ENCODE results near the gene IFT52. TPM values are rescaled to one million over a fixed set of nuclear protein-coding genes. Genes with fewer than 3 reads are reported as not detected.

IFT52 gene
- polyA plus RNA-seq, 3 donors = 17.6 to 28.1 (median 24.1) TPM

DNA sequence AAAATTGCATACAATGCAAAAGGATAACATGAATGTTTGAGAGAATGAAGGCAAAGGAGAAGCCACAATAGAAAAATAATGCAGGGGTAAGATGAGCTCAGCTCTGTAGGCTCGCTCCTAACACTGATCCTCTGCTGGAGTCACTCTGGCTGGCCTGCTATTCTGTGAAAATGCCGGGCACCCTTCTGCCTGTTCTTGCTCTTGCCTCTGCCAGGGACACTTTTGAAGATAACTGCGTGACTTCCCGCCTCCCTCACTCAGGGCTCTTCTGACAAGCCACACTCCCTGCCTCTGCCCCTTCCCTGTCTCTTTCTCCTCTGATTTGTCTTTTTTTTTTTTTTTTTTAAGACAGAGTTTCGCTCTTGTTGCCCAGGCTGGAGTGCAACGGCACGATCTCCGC, 40.9 kb downstream of the IFT52 start:
- Mint-ChIP-seq H3K27ac (peak overlapping the region in 1 of 7 donors; percentile 47), H3K27me3 (ENCODE audit: low read depth in 3 of 3) (no peaks in the 10 kb centered on the region), H3K4me3 (no peak overlapping the region), H3K9me3 (no peaks in the 10 kb centered on the region), H3K4me1 (no peaks in the 10 kb centered on the region), H3K36me3 (peaks cover 34 to 53% of the 10 kb centered on the region in 2 donors)
- H4K20me1 ChIP-seq (ENCODE audit: insufficient read depth, low read length) = no peaks in the 10 kb centered on the region
- intact Hi-C loops (cut with micrococcal nuclease) = no loop called here
- no peaks in the 10 kb centered on the region for H3K9me3 ChIP-seq (replicated peaks in 1 of 2; ENCODE audit: control insufficient read depth in 1 of 2, insufficient read depth in 1 of 2, low read length in 2 of 2)
- no peak overlapping the region for H3K27ac ChIP-seq (ENCODE audit: low read depth in 1 of 2, low read length in 2 of 2)
- H3K36me3 ChIP-seq (replicated peaks in 1 of 2; ENCODE audit: control insufficient read depth in 1 of 2, insufficient read depth in 2 of 2, low read length in 2 of 2) = peaks cover 15 to 43% of the 10 kb centered on the region in 2 donors
- H2AFZ ChIP-seq (ENCODE audit: insufficient read depth, low read depth, low read length, poor library complexity, severe bottlenecking) = no peak overlapping the region
- H3K9ac ChIP-seq (ENCODE audit: insufficient read depth, low read length, poor library complexity, severe bottlenecking) = no peak overlapping the region
- no peak overlapping the region for H3K4me2 ChIP-seq (replicated peaks; ENCODE audit: extremely low read depth, low read length, poor library complexity, severe bottlenecking)
- H3K4me1 ChIP-seq (ENCODE audit: control insufficient read depth in 1 of 2, insufficient read depth in 2 of 2, low read length in 2 of 2) = no peaks in the 10 kb centered on the region
- no peak overlapping the region for H3K4me3 ChIP-seq (replicated peaks in 1 of 3; ENCODE audit: low read depth in 2 of 3, low read length in 3 of 3)
- 98% methylated on average over 7 of the region's 8 CpGs for WGBS (ENCODE audit: insufficient coverage)
- no peaks in the 10 kb centered on the region for H3K27me3 ChIP-seq (ENCODE audit: control insufficient read depth in 2 of 2, insufficient read depth in 2 of 2, low read length in 2 of 2)
- TF ChIP-seq, protein P1, sequence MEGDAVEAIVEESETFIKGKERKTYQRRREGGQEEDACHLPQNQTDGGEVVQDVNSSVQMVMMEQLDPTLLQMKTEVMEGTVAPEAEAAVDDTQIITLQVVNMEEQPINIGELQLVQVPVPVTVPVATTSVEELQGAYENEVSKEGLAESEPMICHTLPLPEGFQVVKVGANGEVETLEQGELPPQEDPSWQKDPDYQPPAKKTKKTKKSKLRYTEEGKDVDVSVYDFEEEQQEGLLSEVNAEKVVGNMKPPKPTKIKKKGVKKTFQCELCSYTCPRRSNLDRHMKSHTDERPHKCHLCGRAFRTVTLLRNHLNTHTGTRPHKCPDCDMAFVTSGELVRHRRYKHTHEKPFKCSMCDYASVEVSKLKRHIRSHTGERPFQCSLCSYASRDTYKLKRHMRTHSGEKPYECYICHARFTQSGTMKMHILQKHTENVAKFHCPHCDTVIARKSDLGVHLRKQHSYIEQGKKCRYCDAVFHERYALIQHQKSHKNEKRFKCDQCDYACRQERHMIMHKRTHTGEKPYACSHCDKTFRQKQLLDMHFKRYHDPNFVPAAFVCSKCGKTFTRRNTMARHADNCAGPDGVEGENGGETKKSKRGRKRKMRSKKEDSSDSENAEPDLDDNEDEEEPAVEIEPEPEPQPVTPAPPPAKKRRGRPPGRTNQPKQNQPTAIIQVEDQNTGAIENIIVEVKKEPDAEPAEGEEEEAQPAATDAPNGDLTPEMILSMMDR (IDR thresholded peaks at IDR 0.05) = no peak
- no peaks in the 10 kb centered on the region for H3K79me2 ChIP-seq (ENCODE audit: insufficient read depth, low read length)
- DNase-seq = no peak

DNA sequence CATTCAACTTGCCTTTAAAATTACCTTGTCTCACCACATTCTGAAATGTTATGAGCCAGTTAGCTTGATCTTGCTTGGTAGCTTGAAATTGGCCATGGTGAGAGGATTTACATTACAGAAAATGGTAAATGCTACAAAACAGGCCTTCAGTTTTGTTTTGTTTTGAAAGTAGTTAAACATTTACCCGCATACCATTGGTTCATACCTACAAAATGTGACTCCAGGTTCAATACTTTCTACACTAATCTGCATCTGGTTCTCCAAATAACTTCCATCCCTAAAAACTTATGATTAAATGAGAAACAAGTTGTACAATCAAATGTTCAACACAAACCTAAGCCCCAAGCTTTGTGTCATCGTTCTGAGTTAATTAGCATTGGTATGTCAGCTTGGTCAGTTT, 45.7 kb downstream of the IFT52 start:
- no CpG with 5 or more reads among the region's 2 CpGs for WGBS (ENCODE audit: insufficient coverage)
- DNase-seq = no peak
- Mint-ChIP-seq H3K27me3 (ENCODE audit: low read depth in 3 of 3) (no peaks in the 10 kb centered on the region), H3K36me3 (peaks cover 40 to 63% of the 10 kb centered on the region in 2 donors), H3K4me3 (no peak overlapping the region), H3K9me3 (no peaks in the 10 kb centered on the region), H3K27ac (no peak overlapping the region), H3K4me1 (no peaks in the 10 kb centered on the region)
- no peaks in the 10 kb centered on the region for H4K20me1 ChIP-seq (ENCODE audit: insufficient read depth, low read length)
- H3K9ac ChIP-seq (ENCODE audit: insufficient read depth, low read length, poor library complexity, severe bottlenecking) = no peak overlapping the region
- no peak overlapping the region for H3K4me3 ChIP-seq (replicated peaks in 1 of 3; ENCODE audit: low read depth in 2 of 3, low read length in 3 of 3)
- peaks cover 28 to 44% of the 10 kb centered on the region in 2 donors for H3K36me3 ChIP-seq (replicated peaks in 1 of 2; ENCODE audit: control insufficient read depth in 1 of 2, insufficient read depth in 2 of 2, low read length in 2 of 2)
- no peaks in the 10 kb centered on the region for H3K79me2 ChIP-seq (ENCODE audit: insufficient read depth, low read length)
- H3K4me2 ChIP-seq (replicated peaks; ENCODE audit: extremely low read depth, low read length, poor library complexity, severe bottlenecking) = no peak overlapping the region
- H3K9me3 ChIP-seq (replicated peaks in 1 of 2; ENCODE audit: control insufficient read depth in 1 of 2, insufficient read depth in 1 of 2, low read length in 2 of 2) = no peaks in the 10 kb centered on the region
- intact Hi-C loops (cut with micrococcal nuclease) = no loop called here
- TF ChIP-seq, protein P1 (IDR thresholded peaks at IDR 0.05) = no peak
- H2AFZ ChIP-seq (ENCODE audit: insufficient read depth, low read depth, low read length, poor library complexity, severe bottlenecking) = no peak overlapping the region
- no peaks in the 10 kb centered on the region for H3K4me1 ChIP-seq (ENCODE audit: control insufficient read depth in 1 of 2, insufficient read depth in 2 of 2, low read length in 2 of 2)
- H3K27me3 ChIP-seq (ENCODE audit: control insufficient read depth in 2 of 2, insufficient read depth in 2 of 2, low read length in 2 of 2) = no peaks in the 10 kb centered on the region
- no peak overlapping the region for H3K27ac ChIP-seq (ENCODE audit: low read depth in 1 of 2, low read length in 2 of 2)

Measured in CD14-positive monocyte (primary cell).